ENCODE data around the gene EIF3K. TPM values are rescaled to one million over a fixed set of nuclear protein-coding genes. Genes with fewer than 3 reads are reported as not detected.
"Not testable (repeated sequence)": the region's sequence is repeated elsewhere in the genome, so short reads cannot be mapped to it uniquely, and the experiment has no call there.

Gene EIF3K, protein sequence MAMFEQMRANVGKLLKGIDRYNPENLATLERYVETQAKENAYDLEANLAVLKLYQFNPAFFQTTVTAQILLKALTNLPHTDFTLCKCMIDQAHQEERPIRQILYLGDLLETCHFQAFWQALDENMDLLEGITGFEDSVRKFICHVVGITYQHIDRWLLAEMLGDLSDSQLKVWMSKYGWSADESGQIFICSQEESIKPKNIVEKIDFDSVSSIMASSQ
- polyA plus RNA-seq = 100 to 1,000 TPM; 257 to 710 (median 626) TPM
- long read RNA-seq, donor 1, transcript EIF3K-201 (8 exons, 864 nt) = major isoform, 302 of 468 reads
- long read RNA-seq, donor 1, transcript EIF3K-214 (7 exons, 780 nt) = minor isoform, 6 of 468 reads
- long read RNA-seq, donor 1, transcript EIF3K-203 (7 exons, 1,327 nt) = minor isoform, 25 of 468 reads
- long read RNA-seq, donor 1, partial matches to known transcripts = 67 of 468 reads
- long read RNA-seq, donor 1, other reads (novel, unspliced or antisense) = 56 of 468 reads
- long read RNA-seq, donor 2, transcript EIF3K-203 (7 exons, 1,327 nt) = minor isoform, 5 of 122 reads
- long read RNA-seq, donor 2, transcript EIF3K-201 (8 exons, 864 nt) = major isoform, 94 of 122 reads
- long read RNA-seq, donor 2, partial matches to known transcripts = 20 of 122 reads
- long read RNA-seq, donor 2, other reads (novel, unspliced or antisense) = 0 of 122 reads
- long read RNA-seq, donor 3, transcript EIF3K-201 (8 exons, 864 nt) = major isoform, 102 of 179 reads
- long read RNA-seq, donor 3, transcript EIF3K-209 (4 exons, 711 nt) = minor isoform, 8 of 179 reads
- long read RNA-seq, donor 3, transcript EIF3K-203 (7 exons, 1,327 nt) = minor isoform, 11 of 179 reads
- long read RNA-seq, donor 3, partial matches to known transcripts = 51 of 179 reads
- long read RNA-seq, donor 3, other reads (novel, unspliced or antisense) = 5 of 179 reads
- long read RNA-seq, donor 4, partial matches to known transcripts = 0 of 3 reads
- long read RNA-seq, donor 4, other reads (novel, unspliced or antisense) = 0 of 3 reads
- long read RNA-seq, donor 5, transcript EIF3K-201 (8 exons, 864 nt) = major isoform, 42 of 66 reads
- long read RNA-seq, donor 5, transcript EIF3K-209 (4 exons, 711 nt) = minor isoform, 5 of 66 reads
- long read RNA-seq, donor 5, partial matches to known transcripts = 15 of 66 reads
- long read RNA-seq, donor 5, other reads (novel, unspliced or antisense) = 0 of 66 reads
- long read RNA-seq, donor 6, transcript EIF3K-201 (8 exons, 864 nt) = major isoform, 120 of 166 reads
- long read RNA-seq, donor 6, partial matches to known transcripts = 25 of 166 reads
- long read RNA-seq, donor 6, other reads (novel, unspliced or antisense) = 8 of 166 reads
- long read RNA-seq, donor 7, transcript EIF3K-209 (4 exons, 711 nt) = minor isoform, 6 of 554 reads
- long read RNA-seq, donor 7, transcript EIF3K-211 (7 exons, 670 nt) = minor isoform, 10 of 554 reads
- long read RNA-seq, donor 7, transcript EIF3K-203 (7 exons, 1,327 nt) = minor isoform, 11 of 554 reads
- long read RNA-seq, donor 7, transcript EIF3K-201 (8 exons, 864 nt) = major isoform, 401 of 554 reads
- long read RNA-seq, donor 7, partial matches to known transcripts = 84 of 554 reads
- long read RNA-seq, donor 7, other reads (novel, unspliced or antisense) = 37 of 554 reads
- long read RNA-seq, donor 8, transcript EIF3K-201 (8 exons, 864 nt) = major isoform, 17 of 19 reads
- long read RNA-seq, donor 8, partial matches to known transcripts = 0 of 19 reads
- long read RNA-seq, donor 8, other reads (novel, unspliced or antisense) = 0 of 19 reads
- long read RNA-seq, donor 9, transcript EIF3K-201 (8 exons, 864 nt) = major isoform, 32 of 41 reads
- long read RNA-seq, donor 9, partial matches to known transcripts = 6 of 41 reads
- long read RNA-seq, donor 9, other reads (novel, unspliced or antisense) = 0 of 41 reads
- long read RNA-seq, donor 10, transcript EIF3K-203 (7 exons, 1,327 nt) = minor isoform, 7 of 187 reads
- long read RNA-seq, donor 10, transcript EIF3K-201 (8 exons, 864 nt) = major isoform, 132 of 187 reads
- long read RNA-seq, donor 10, partial matches to known transcripts = 30 of 187 reads
- long read RNA-seq, donor 10, other reads (novel, unspliced or antisense) = 11 of 187 reads

- Histone ChIP-seq H3K27ac (ENCODE audit: low read depth in 1 of 3, low read length in 2 of 3) (peak within 1 kb of the TSS; percentile 61 to 88 (median 77)), H3K27me3 (ENCODE audit: control insufficient read depth in 3 of 3, insufficient read depth in 3 of 3, low read length in 3 of 3) (no peaks in the 10 kb centered on the region), H3K9me3 (ENCODE audit: control insufficient read depth in 2 of 2, insufficient read depth in 1 of 2, low read depth in 1 of 2, low read length in 1 of 2) (no peaks in the 10 kb centered on the region), H3K36me3 (ENCODE audit: control insufficient read depth in 3 of 3, insufficient read depth in 2 of 3, low read depth in 1 of 3, low read length in 3 of 3) (peaks cover 4 to 29% (median 8%) of the 10 kb centered on the region in 3 donors), H3K4me1 (ENCODE audit: control insufficient read depth in 3 of 3, insufficient read depth in 2 of 3, low read depth in 1 of 3, low read length in 2 of 3) (peaks cover 0 to 14% (median 0%) of the 10 kb centered on the region in 3 donors), H3K4me3 (ENCODE audit: low read depth in 1 of 3, low read length in 3 of 3) (peak within 1 kb of the TSS; percentile 52 to 99 (median 83))
- FAIRE-seq (no peak), DNase-seq (peak; percentile 99 to 100)
- WGBS, 3 donors = 1 to 4% (median 2%) methylated on average over 63 to 64 of the region's 64 CpGs
Measured at GRCh38 chr19:38618590-38619360, at the start of gene EIF3K. Gene EIF3K (plus strand): TSS chr19:38619188. CDS start chr19:38619269, 81 bp downstream.

DNA sequence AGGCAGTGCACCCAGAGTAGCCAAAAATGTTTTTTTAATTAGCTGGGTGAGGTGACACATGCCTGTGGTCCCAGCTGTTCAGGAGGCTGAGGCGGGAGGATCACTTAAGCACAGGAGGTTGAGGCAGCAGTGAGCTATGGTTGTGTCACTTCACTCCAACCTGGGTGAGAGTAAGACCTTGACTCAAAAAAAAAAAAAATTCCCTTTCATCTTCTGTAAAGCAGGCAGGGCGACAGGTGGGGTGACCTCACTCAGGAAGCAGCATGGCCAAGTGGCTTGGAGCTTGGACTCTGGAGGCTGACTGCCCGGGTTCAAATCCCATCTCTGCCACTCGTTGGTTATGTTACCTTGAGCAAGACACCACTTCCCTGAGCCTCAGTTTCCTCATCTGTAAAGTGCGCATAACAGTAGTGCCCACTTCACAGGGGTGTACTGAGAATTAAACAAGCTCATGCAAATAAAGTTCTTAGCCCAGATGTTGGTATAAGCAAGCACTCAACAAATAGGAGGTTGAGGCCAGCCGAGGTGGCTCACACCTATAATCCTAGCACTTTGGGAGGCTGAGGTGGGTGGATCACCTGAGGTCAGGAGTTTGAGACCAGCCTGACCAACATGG is 49.5 kb upstream of the EIF3K start:
- Histone ChIP-seq H3K9me3 (ENCODE audit: control insufficient read depth in 2 of 2, insufficient read depth in 1 of 2, low read depth in 1 of 2, low read length in 1 of 2) (no peaks in the 10 kb centered on the region), H3K27me3 (ENCODE audit: control insufficient read depth in 3 of 3, insufficient read depth in 3 of 3, low read length in 3 of 3) (peaks cover 0 to 18% (median 0%) of the 10 kb centered on the region in 3 donors), H3K4me3 (ENCODE audit: low read depth in 1 of 3, low read length in 3 of 3) (no peak overlapping the region), H3K4me1 (ENCODE audit: control insufficient read depth in 3 of 3, insufficient read depth in 2 of 3, low read depth in 1 of 3, low read length in 2 of 3) (no peaks in the 10 kb centered on the region), H3K27ac (ENCODE audit: low read depth in 1 of 3, low read length in 2 of 3) (no peak overlapping the region), H3K36me3 (ENCODE audit: control insufficient read depth in 3 of 3, insufficient read depth in 2 of 3, low read depth in 1 of 3, low read length in 3 of 3) (no peaks in the 10 kb centered on the region)
- DNase-seq (no peak), FAIRE-seq (no peak)
- WGBS, 3 donors = 47 to 73% (median 53%) methylated on average over 6 of the region's 6 CpGs

DNA sequence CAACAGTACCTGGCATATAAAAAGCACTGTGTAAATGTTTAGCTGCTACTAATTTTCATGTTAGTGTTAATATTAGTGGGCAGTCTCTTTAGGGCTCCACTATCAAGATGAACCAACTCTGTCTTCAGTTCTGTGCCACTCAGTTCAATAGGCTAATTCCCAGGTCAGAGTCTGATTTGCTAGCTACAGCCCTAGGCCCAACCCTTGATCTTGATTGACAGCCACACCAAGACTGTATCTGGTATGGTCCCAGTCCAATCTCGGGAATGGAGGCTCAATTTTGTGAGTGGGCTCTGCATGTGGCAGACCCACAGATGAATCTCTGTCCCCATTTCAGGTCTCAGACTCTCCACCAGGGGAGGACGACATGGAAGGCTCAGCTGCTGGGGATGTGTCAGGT is 47.3 kb upstream of the EIF3K start:
- no peaks in the 10 kb centered on the region for H3K4me1 ChIP-seq (ENCODE audit: control insufficient read depth in 3 of 3, insufficient read depth in 2 of 3, low read depth in 1 of 3, low read length in 2 of 3)
- peaks cover 0 to 5% (median 0%) of the 10 kb centered on the region in 3 donors for H3K27me3 ChIP-seq (ENCODE audit: control insufficient read depth in 3 of 3, insufficient read depth in 3 of 3, low read length in 3 of 3)
- DNase-seq (no peak), FAIRE-seq (no peak)
- H3K9me3 ChIP-seq (ENCODE audit: control insufficient read depth in 2 of 2, insufficient read depth in 1 of 2, low read depth in 1 of 2, low read length in 1 of 2) = no peaks in the 10 kb centered on the region
- H3K27ac ChIP-seq (ENCODE audit: low read depth in 1 of 3, low read length in 2 of 3) = no peak overlapping the region
- no peaks in the 10 kb centered on the region for H3K36me3 ChIP-seq (ENCODE audit: control insufficient read depth in 3 of 3, insufficient read depth in 2 of 3, low read depth in 1 of 3, low read length in 3 of 3)
- H3K4me3 ChIP-seq (ENCODE audit: low read depth in 1 of 3, low read length in 3 of 3) = no peak overlapping the region
- WGBS, 3 donors = 63 to 84% (median 79%) methylated on average over 2 of the region's 2 CpGs

GRCh38 chr19:38577826-38578225 is 41.2 kb upstream of the EIF3K start:
- H3K27me3 ChIP-seq (ENCODE audit: control insufficient read depth in 3 of 3, insufficient read depth in 3 of 3, low read length in 3 of 3) = no peaks in the 10 kb centered on the region
- WGBS, 3 donors = 89 to 90% (median 90%) methylated on average over 11 of the region's 11 CpGs
- H3K4me3 ChIP-seq (ENCODE audit: low read depth in 1 of 3, low read length in 3 of 3) = no peak overlapping the region
- H3K9me3 ChIP-seq (ENCODE audit: control insufficient read depth in 2 of 2, insufficient read depth in 1 of 2, low read depth in 1 of 2, low read length in 1 of 2) = no peaks in the 10 kb centered on the region
- H3K36me3 ChIP-seq (ENCODE audit: control insufficient read depth in 3 of 3, insufficient read depth in 2 of 3, low read depth in 1 of 3, low read length in 3 of 3) = no peaks in the 10 kb centered on the region
- FAIRE-seq = no peak
- no peak for DNase-seq
- H3K27ac ChIP-seq (ENCODE audit: low read depth in 1 of 3, low read length in 2 of 3) = no peak overlapping the region
- H3K4me1 ChIP-seq (ENCODE audit: control insufficient read depth in 3 of 3, insufficient read depth in 2 of 3, low read depth in 1 of 3, low read length in 2 of 3) = no peaks in the 10 kb centered on the region

DNA sequence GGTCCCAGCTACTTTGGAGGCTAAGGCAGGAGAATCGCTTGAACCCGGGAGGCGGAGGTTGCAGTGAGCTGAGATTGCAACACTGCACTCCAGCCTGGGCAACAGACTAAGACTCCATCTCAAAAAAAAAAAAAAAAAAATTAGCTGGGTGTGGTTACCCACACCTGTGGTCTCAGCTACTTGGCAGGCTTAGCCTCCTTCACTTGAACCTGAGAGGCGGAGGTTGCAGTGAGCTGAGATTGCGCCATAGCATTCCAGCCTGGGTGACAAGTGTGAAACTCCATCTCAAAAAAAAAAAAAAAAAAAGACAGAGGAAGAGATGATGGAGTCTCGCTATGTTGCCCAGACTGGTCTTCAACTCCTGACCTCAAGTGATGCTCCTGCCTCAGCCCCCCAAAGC is 39.7 kb upstream of the EIF3K start:
- not testable (repeated sequence) for H3K9me3 ChIP-seq (ENCODE audit: control insufficient read depth in 2 of 2, insufficient read depth in 1 of 2, low read depth in 1 of 2, low read length in 1 of 2); H3K36me3 ChIP-seq (ENCODE audit: control insufficient read depth in 3 of 3, insufficient read depth in 2 of 3, low read depth in 1 of 3, low read length in 3 of 3); H3K27me3 ChIP-seq (ENCODE audit: control insufficient read depth in 3 of 3, insufficient read depth in 3 of 3, low read length in 3 of 3); FAIRE-seq; H3K27ac ChIP-seq (ENCODE audit: low read depth in 1 of 3, low read length in 2 of 3); H3K4me3 ChIP-seq (ENCODE audit: low read depth in 1 of 3, low read length in 3 of 3); H3K4me1 ChIP-seq (ENCODE audit: control insufficient read depth in 3 of 3, insufficient read depth in 2 of 3, low read depth in 1 of 3, low read length in 2 of 3)
- DNase-seq = peak in 1 of 2 donors; percentile 15
- WGBS, 3 donors = 46 to 78% (median 56%) methylated on average over 5 to 6 of the region's 6 CpGs

- no peak overlapping the region for H3K4me3 ChIP-seq (ENCODE audit: low read depth in 1 of 3, low read length in 3 of 3)
- peaks cover 0 to 2% (median 0%) of the 10 kb centered on the region in 3 donors for H3K36me3 ChIP-seq (ENCODE audit: control insufficient read depth in 3 of 3, insufficient read depth in 2 of 3, low read depth in 1 of 3, low read length in 3 of 3)
- no peaks in the 10 kb centered on the region for H3K9me3 ChIP-seq (ENCODE audit: control insufficient read depth in 2 of 2, insufficient read depth in 1 of 2, low read depth in 1 of 2, low read length in 1 of 2)
- 72 to 87% (median 81%) methylated on average over 14 to 15 of the region's 15 CpGs for WGBS, 3 donors
- no peaks in the 10 kb centered on the region for H3K4me1 ChIP-seq (ENCODE audit: control insufficient read depth in 3 of 3, insufficient read depth in 2 of 3, low read depth in 1 of 3, low read length in 2 of 3)
- FAIRE-seq (no peak), DNase-seq (no peak)
- no peaks in the 10 kb centered on the region for H3K27me3 ChIP-seq (ENCODE audit: control insufficient read depth in 3 of 3, insufficient read depth in 3 of 3, low read length in 3 of 3)
- no peak overlapping the region for H3K27ac ChIP-seq (ENCODE audit: low read depth in 1 of 3, low read length in 2 of 3)
Measured at GRCh38 chr19:38580080-38580479, 38.9 kb upstream of the EIF3K start.
